Esophagus muscularis mucosa (tissue), 4 donors: ENCODE data around the gene MPP1.

Experiments used
- EP300 ChIP-seq: sonication (generic); formaldehyde crosslinking; IDR thresholded peaks from one replicate; pipeline ENCODE4 v1.6.1; 2017; ENCODE audit warnings: antibody characterized with exemption
- POLR2A ChIP-seq: fragments of 450-650 bp; IDR thresholded peaks from one replicate; pipeline ENCODE4 v1.6.1; 2017; ENCODE audit warnings: antibody characterized with exemption, moderate library complexity, mild to moderate bottlenecking, low read depth
- POLR2AphosphoS5 ChIP-seq, 2 donors: sonication (generic); formaldehyde crosslinking; IDR thresholded peaks; one replicate each; pipeline ENCODE4 v1.6.1; 2017; ENCODE audit warnings: antibody characterized with exemption in 2 of 2
- TF ChIP-seq, protein P1 (sequence below), 3 experiments: fragments of 200-600 bp in 2 of 3; fragments of 450-650 bp in 1 of 3; sonication (generic) in 2 of 3; IDR thresholded peaks; one replicate each; pipeline ENCODE4 v1.5.1; 2017 to 2019; ENCODE audit warnings: antibody characterized with exemption in 3 of 3, mild to moderate bottlenecking in 2 of 3, moderate library complexity in 1 of 3

DNA sequence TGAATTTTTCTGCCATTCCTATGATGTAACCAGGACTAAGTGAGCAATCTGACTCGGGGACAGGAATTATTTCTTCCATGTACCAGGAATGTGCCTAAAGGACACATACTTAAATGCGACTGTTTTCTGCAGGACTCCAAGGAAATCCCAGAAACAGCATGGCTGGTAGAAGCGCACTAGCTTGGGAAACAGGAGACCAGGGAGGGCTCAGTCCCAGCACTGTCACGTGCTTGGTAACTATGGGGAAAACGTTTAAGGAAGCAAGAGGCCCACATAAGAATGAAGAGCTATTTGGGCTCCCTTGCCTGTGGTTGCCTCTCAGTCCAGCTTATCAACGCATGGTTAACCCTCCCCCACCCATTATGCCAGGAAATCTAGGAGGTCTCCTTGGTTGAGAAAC is 19.6 kb downstream of the MPP1 start:
- TF ChIP-seq, protein P1, sequence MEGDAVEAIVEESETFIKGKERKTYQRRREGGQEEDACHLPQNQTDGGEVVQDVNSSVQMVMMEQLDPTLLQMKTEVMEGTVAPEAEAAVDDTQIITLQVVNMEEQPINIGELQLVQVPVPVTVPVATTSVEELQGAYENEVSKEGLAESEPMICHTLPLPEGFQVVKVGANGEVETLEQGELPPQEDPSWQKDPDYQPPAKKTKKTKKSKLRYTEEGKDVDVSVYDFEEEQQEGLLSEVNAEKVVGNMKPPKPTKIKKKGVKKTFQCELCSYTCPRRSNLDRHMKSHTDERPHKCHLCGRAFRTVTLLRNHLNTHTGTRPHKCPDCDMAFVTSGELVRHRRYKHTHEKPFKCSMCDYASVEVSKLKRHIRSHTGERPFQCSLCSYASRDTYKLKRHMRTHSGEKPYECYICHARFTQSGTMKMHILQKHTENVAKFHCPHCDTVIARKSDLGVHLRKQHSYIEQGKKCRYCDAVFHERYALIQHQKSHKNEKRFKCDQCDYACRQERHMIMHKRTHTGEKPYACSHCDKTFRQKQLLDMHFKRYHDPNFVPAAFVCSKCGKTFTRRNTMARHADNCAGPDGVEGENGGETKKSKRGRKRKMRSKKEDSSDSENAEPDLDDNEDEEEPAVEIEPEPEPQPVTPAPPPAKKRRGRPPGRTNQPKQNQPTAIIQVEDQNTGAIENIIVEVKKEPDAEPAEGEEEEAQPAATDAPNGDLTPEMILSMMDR (IDR thresholded peaks at IDR 0.05): no peak
- TF ChIP-seq EP300: no peak
- no peak for TF ChIP-seq POLR2A
- TF ChIP-seq POLR2AphosphoS5 (IDR thresholded peaks at IDR 0.05): no peak
